CD14-positive monocyte (primary cell): ENCODE results near the gene DCLK1. TPM values are rescaled to one million over a fixed set of nuclear protein-coding genes. Genes with fewer than 3 reads are reported as not detected.

Experiments used
- DNase-seq, 3 donors: peaks; one replicate each; pipeline ENCODE4 v3.0.0-alpha.2; 2011 to 2022
- H2AFZ ChIP-seq: 2 replicates; pipeline ENCODE4 v1.6.0; 2012; ENCODE audit warnings: mild to moderate bottlenecking, low read depth, low read length, inconsistent platforms; ENCODE audit not compliant: insufficient read depth, poor library complexity, severe bottlenecking
- H3K27ac ChIP-seq, 2 donors: 1 replicate in 1 of 2; 2 replicates in 1 of 2; pipeline ENCODE4 v1.5.1; 2012 to 2013; ENCODE audit warnings: low read length in 2 of 2, control low read depth in 1 of 2, inconsistent platforms in 1 of 2, low read depth in 1 of 2, mild to moderate bottlenecking in 1 of 2
- H3K27me3 ChIP-seq, 2 donors: one replicate each; pipeline versions ENCODE4 v1.6.0 to v1.6.1; 2011 to 2013; ENCODE audit warnings: low read length in 2 of 2; ENCODE audit not compliant: control insufficient read depth in 2 of 2, insufficient read depth in 2 of 2
- H3K36me3 ChIP-seq, 2 donors: replicated peaks in 1 of 2; 1 replicate in 1 of 2; 2 replicates in 1 of 2; pipeline versions ENCODE4 v1.5.1 to v1.6.1; 2012 to 2013; ENCODE audit warnings: low read length in 2 of 2, control low read depth in 1 of 2, inconsistent platforms in 1 of 2, mild to moderate bottlenecking in 1 of 2; ENCODE audit not compliant: insufficient read depth in 2 of 2, control insufficient read depth in 1 of 2
- H3K4me1 ChIP-seq, 2 donors: 1 replicate in 1 of 2; 2 replicates in 1 of 2; pipeline versions ENCODE4 v1.5.1 to v1.6.1; 2012 to 2013; ENCODE audit warnings: low read length in 2 of 2, control low read depth in 1 of 2, inconsistent platforms in 1 of 2, mild to moderate bottlenecking in 1 of 2, moderate library complexity in 1 of 2; ENCODE audit not compliant: insufficient read depth in 2 of 2, control insufficient read depth in 1 of 2
- H3K4me2 ChIP-seq: replicated peaks from 2 replicates; pipeline ENCODE3; 2012; ENCODE audit warnings: low read length, moderate library complexity, mild to moderate bottlenecking; ENCODE audit not compliant: poor library complexity, severe bottlenecking; ENCODE audit errors: extremely low read depth
- H3K4me3 ChIP-seq, 3 experiments: fragments of 200-600 bp in 1 of 3; sonication (generic) in 1 of 3; replicated peaks in 1 of 3; 1 replicate in 2 of 3; 2 replicates in 1 of 3; pipeline ENCODE4 v1.5.1; 2011 to 2013; ENCODE audit warnings: low read length in 3 of 3, mild to moderate bottlenecking in 3 of 3, control low read depth in 2 of 3, low read depth in 2 of 3, inconsistent platforms in 1 of 3, moderate library complexity in 1 of 3
- H3K79me2 ChIP-seq: 2 replicates; pipeline ENCODE4 v1.6.0; 2012; ENCODE audit warnings: mild to moderate bottlenecking, control low read depth, inconsistent platforms, low read length, moderate library complexity; ENCODE audit not compliant: insufficient read depth
- H3K9ac ChIP-seq: 2 replicates; pipeline ENCODE4 v1.6.0; 2017; ENCODE audit warnings: low read length, mild to moderate bottlenecking; ENCODE audit not compliant: insufficient read depth, poor library complexity, severe bottlenecking
- H3K9me3 ChIP-seq, 2 donors: replicated peaks in 1 of 2; 1 replicate in 1 of 2; 2 replicates in 1 of 2; pipeline versions ENCODE4 v1.5.1 to v1.6.1; 2012 to 2013; ENCODE audit warnings: low read length in 2 of 2, control low read depth in 1 of 2; ENCODE audit not compliant: control insufficient read depth in 1 of 2, insufficient read depth in 1 of 2
- H4K20me1 ChIP-seq: 2 replicates; pipeline ENCODE4 v1.6.0; 2012; ENCODE audit warnings: mild to moderate bottlenecking, low read length, control low read depth, moderate library complexity; ENCODE audit not compliant: insufficient read depth
- H3K27ac Mint-ChIP-seq, 7 donors: one replicate each; pipeline ENCODE4 v1.8.0; 2020; ENCODE audit warnings: mild to moderate bottlenecking in 7 of 7, mixed read lengths in 7 of 7, moderate library complexity in 6 of 7, inconsistent platforms in 2 of 7
- H3K27me3 Mint-ChIP-seq, 3 donors: one replicate each; pipeline ENCODE4 v1.8.0; 2021 to 2022; ENCODE audit warnings: low read depth in 3 of 3, mild to moderate bottlenecking in 3 of 3, mixed read lengths in 3 of 3, moderate library complexity in 3 of 3, inconsistent platforms in 1 of 3
- H3K36me3 Mint-ChIP-seq, 2 donors: one replicate each; pipeline ENCODE4 v1.8.0; 2020; ENCODE audit warnings: mixed read lengths in 2 of 2, inconsistent platforms in 1 of 2, mild to moderate bottlenecking in 1 of 2
- H3K4me1 Mint-ChIP-seq: one replicate; pipeline ENCODE4 v1.8.0; 2020; ENCODE audit warnings: mild to moderate bottlenecking, mixed read lengths
- H3K4me3 Mint-ChIP-seq, 2 donors: one replicate each; pipeline ENCODE4 v1.8.0; 2020; ENCODE audit warnings: mild to moderate bottlenecking in 2 of 2, mixed read lengths in 2 of 2, moderate library complexity in 1 of 2
- H3K9me3 Mint-ChIP-seq, 7 donors: one replicate each; pipeline ENCODE4 v1.8.0; 2020 to 2022; ENCODE audit warnings: mixed read lengths in 7 of 7, mild to moderate bottlenecking in 6 of 7, moderate library complexity in 6 of 7, inconsistent platforms in 2 of 7
- CTCF ChIP-seq: fragments of 200-600 bp; IDR thresholded peaks from one replicate; pipeline ENCODE4 v1.8.0; 2022; ENCODE audit warnings: antibody characterized with exemption, mild to moderate bottlenecking
- WGBS: methylation state at CpG from one replicate; pipeline ENCODE4 v1.1.5; 2013; ENCODE audit warnings: missing lambda C conversion rate; ENCODE audit not compliant: insufficient coverage; 5-methylcytosine and 5-hydroxymethylcytosine counted together
- intact Hi-C, 2 donors: fragments of 100-400 bp; cut with micrococcal nuclease; formaldehyde crosslinking; loops; one replicate each; pipeline versions ENCODE4 v1.15.0 to v1.15.1; 2023
- polyA plus RNA-seq, 3 donors: library from polyadenylated mRNA; depleted of rRNA in 1 of 3; unstranded in 2 of 3; stranded (reverse) in 1 of 3; fragments of 300-500 nt in 2 of 3; fragments of >200 nt in 1 of 3; fragmentation: Illumina TruSeq in 2 of 3; gene quantifications; 1 replicate in 2 of 3; 2 replicates in 1 of 3; pipeline ENCODE4 v1.2.3, GENCODE V29; 2012 to 2021

The DCLK1 gene
- polyA plus RNA-seq, 3 donors = not detected

- intact Hi-C loops = no loop called here
- no peaks in the 10 kb centered on the region for H3K4me1 ChIP-seq
- no peaks in the 10 kb centered on the region for H4K20me1 ChIP-seq
- H3K79me2 ChIP-seq = no peaks in the 10 kb centered on the region
- Mint-ChIP-seq H3K27ac (no peak overlapping the region), H3K9me3 (peaks cover 0 to 27% (median 6%) of the 10 kb centered on the region in 7 donors), H3K4me3 (no peak overlapping the region), H3K4me1 (no peaks in the 10 kb centered on the region), H3K27me3 (no peaks in the 10 kb centered on the region), H3K36me3 (no peaks in the 10 kb centered on the region)
- H3K9me3 ChIP-seq = peaks cover 1 to 11% of the 10 kb centered on the region in 2 donors
- no peak overlapping the region for H3K4me3 ChIP-seq
- no peak overlapping the region for H3K9ac ChIP-seq
- H3K36me3 ChIP-seq = no peaks in the 10 kb centered on the region
- no peak for TF ChIP-seq CTCF
- H2AFZ ChIP-seq = no peak overlapping the region
- no peak overlapping the region for H3K4me2 ChIP-seq
- no peak overlapping the region for H3K27ac ChIP-seq
- no peaks in the 10 kb centered on the region for H3K27me3 ChIP-seq
- no peak for DNase-seq
- WGBS = 69% methylated on average over 4 of the region's 4 CpGs
Measured at GRCh38 chr13:35906636-35907035, 224.5 kb downstream of the DCLK1 start.

GRCh38 chr13:35903075-35903474 lies 228.1 kb downstream of the DCLK1 start:
- Histone ChIP-seq H3K4me1 (no peaks in the 10 kb centered on the region), H3K4me3 (no peak overlapping the region), H3K27me3 (no peaks in the 10 kb centered on the region), H2AFZ (no peak overlapping the region), H3K9ac (no peak overlapping the region), H3K4me2 (no peak overlapping the region), H3K36me3 (no peaks in the 10 kb centered on the region), H4K20me1 (no peaks in the 10 kb centered on the region), H3K79me2 (no peaks in the 10 kb centered on the region), H3K27ac (no peak overlapping the region), H3K9me3 (peaks cover 0 to 11% of the 10 kb centered on the region in 2 donors)
- DNase-seq = no peak
- no peak for TF ChIP-seq CTCF
- Mint-ChIP-seq H3K4me1 (no peaks in the 10 kb centered on the region), H3K36me3 (no peaks in the 10 kb centered on the region), H3K9me3 (peaks cover 0 to 19% (median 7%) of the 10 kb centered on the region in 7 donors), H3K4me3 (no peak overlapping the region), H3K27ac (no peak overlapping the region), H3K27me3 (peaks cover 0 to 1% (median 0%) of the 10 kb centered on the region in 3 donors)
- WGBS = 33% methylated on average over 1 of the region's 1 CpG
- intact Hi-C loops = no loop called here
